ENCODE measurements around the gene CDSN. TPM values are rescaled to one million over a fixed set of nuclear protein-coding genes. Genes with fewer than 3 reads are reported as not detected.

The CDSN gene
- total and polyA plus RNA-seq, 7 experiments from 2014 or later = not detected

DNA sequence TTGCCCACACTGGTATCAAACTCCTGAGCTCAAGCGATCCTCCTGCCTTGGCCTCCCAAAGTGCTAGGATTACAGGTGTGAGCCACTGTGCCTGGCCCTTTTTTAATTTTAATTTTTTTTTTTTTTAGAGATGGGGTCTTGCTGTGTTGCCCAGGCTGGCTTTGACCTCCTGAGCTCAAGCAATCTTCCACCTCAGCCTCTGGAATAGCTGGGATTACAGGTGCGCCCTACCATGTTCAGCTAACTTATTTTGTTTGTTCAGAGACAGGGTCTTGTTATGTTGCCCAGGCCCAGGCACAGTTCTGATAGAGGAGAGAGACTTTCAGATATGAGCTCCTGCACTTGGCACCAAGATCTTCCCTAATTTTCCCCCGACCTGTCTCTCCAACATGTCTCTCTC is 10.5 kb upstream of the CDSN start:
- no peak overlapping the region for H3K27ac ChIP-seq (ENCODE audit: low read depth, low read length)
- no peaks in the 10 kb centered on the region for H3K36me3 ChIP-seq (ENCODE audit: control insufficient read depth in 2 of 3, insufficient read depth in 3 of 3, low read length in 3 of 3)
- ChIA-PET POLR2A (no interaction called here), CTCF (interaction anchor here (1.0 to 6.5 kb wide), 4 partner anchors 14 to 66 kb away, joined by 3 to 30 read pairs (median 4); no protein-coding TSS in a partner anchor)
- DNase-seq (no peak), ATAC-seq (no peak)
- Mint-ChIP-seq H3K9me3 (no peaks in the 10 kb centered on the region), H3K27me3 (peaks cover 0 to 17% (median 5%) of the 10 kb centered on the region in 5 donors), H3K36me3 (no peaks in the 10 kb centered on the region), H3K27ac (peak overlapping the region in 1 of 9 donors; percentile 50), H3K4me1 (peaks cover 4 to 7% (median 6%) of the 10 kb centered on the region in 7 donors), H3K4me3 (no peak overlapping the region)
- no peaks in the 10 kb centered on the region for H3K27me3 ChIP-seq (ENCODE audit: control insufficient read depth in 2 of 2, insufficient read depth in 2 of 2, low read length in 2 of 2)
- intact Hi-C loops (cut with micrococcal nuclease) = no loop called here
- no peaks in the 10 kb centered on the region for H3K4me1 ChIP-seq (ENCODE audit: control insufficient read depth in 2 of 2, insufficient read depth in 2 of 2, low read length in 2 of 2)
- H3K9me3 ChIP-seq (ENCODE audit: control insufficient read depth in 2 of 3, low read length in 3 of 3) = no peaks in the 10 kb centered on the region
- H3K4me3 ChIP-seq (ENCODE audit: low read length) = no peak overlapping the region

DNA sequence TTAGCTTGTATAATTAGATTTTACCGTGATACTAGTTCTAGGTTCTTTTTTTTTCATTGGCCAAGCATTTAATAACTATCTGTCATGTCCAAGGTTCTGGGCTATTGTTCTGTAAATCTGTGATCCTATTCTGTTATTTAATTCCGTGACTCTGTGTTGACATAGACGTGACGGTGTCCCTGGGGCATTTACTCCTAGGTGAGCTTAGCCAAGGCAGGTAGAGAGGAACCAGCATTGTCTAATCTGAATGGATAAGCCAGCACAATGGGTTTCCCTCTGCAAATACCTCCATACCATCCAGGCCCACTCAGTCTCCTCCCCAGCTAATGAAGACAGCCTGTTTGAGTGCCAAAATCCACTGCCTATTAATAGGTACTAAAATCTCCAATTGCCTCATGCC is 8.9 kb upstream of the CDSN start:
- Histone ChIP-seq H3K27me3 (ENCODE audit: control insufficient read depth in 2 of 2, insufficient read depth in 2 of 2, low read length in 2 of 2) (no peaks in the 10 kb centered on the region), H3K27ac (ENCODE audit: low read depth, low read length) (no peak overlapping the region), H3K36me3 (ENCODE audit: control insufficient read depth in 2 of 3, insufficient read depth in 3 of 3, low read length in 3 of 3) (no peaks in the 10 kb centered on the region), H3K4me1 (ENCODE audit: control insufficient read depth in 2 of 2, insufficient read depth in 2 of 2, low read length in 2 of 2) (no peaks in the 10 kb centered on the region), H3K4me3 (ENCODE audit: low read length) (no peak overlapping the region), H3K9me3 (ENCODE audit: control insufficient read depth in 2 of 3, low read length in 3 of 3) (no peaks in the 10 kb centered on the region)
- Mint-ChIP-seq H3K27me3 (peaks cover 0 to 17% (median 5%) of the 10 kb centered on the region in 5 donors), H3K9me3 (no peaks in the 10 kb centered on the region), H3K36me3 (no peaks in the 10 kb centered on the region), H3K27ac (no peak overlapping the region), H3K4me1 (peaks cover 5 to 7% (median 6%) of the 10 kb centered on the region in 7 donors), H3K4me3 (no peak overlapping the region)
- no peak for DNase-seq
- intact Hi-C loops (cut with micrococcal nuclease) = loop anchor here in 1 of 2 donors (2.0 kb wide), 1 partner anchor 42 kb away; no protein-coding TSS in a partner anchor
- POLR2A ChIA-PET = interaction anchor here (0.7 to 0.9 kb wide), 4 partner anchors 9 to 42 kb away, joined by 3 read pairs; partner anchors contain the start of gene CDSN
- CTCF ChIA-PET = interaction anchor here (1.1 to 6.5 kb wide), 3 partner anchors 10 to 42 kb away, joined by 3 to 30 read pairs (median 4); no protein-coding TSS in a partner anchor
- ATAC-seq = no peak

DNA sequence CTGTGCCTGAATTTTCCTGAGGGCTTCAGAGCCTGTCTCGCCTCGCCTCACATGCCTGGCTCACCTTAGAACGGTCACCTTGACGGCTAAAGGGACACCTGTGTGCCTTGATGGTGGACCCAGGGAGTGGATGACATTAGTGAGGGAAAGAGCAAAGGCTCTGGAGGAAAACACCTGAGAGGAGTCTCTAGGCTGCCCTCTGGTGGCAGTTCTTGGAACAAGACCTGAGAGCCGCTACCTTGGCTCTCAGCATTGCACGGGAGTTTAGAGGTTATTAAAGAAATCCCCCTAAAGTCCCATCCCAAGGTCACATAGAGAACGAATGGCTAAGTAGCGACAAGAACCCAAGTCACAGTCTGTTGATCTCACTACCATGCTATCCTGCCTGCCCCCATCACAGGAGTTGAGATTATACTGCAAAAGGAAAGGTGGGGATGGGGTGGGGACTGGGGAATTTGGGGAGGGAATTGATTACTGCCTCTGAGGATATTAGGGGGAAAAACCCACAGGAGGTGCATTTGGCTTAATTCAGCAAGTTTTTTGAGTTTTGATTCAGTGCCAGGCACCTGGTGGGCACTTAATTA is 7.9 kb upstream of the CDSN start:
- intact Hi-C loops (cut with micrococcal nuclease) = loop anchor here (1.0 to 2.0 kb wide), 4 partner anchors 9 to 213 kb away; no protein-coding TSS in a partner anchor
- peak; percentile 29 to 79 (median 55) for DNase-seq
- Mint-ChIP-seq H3K36me3 (no peaks in the 10 kb centered on the region), H3K27me3 (peaks cover 0 to 17% (median 5%) of the 10 kb centered on the region in 5 donors), H3K9me3 (no peaks in the 10 kb centered on the region), H3K4me1 (peaks cover 5 to 8% (median 6%) of the 10 kb centered on the region in 7 donors), H3K27ac (peak overlapping the region in 2 of 9 donors; percentile 0 to 1), H3K4me3 (no peak overlapping the region)
- POLR2A ChIA-PET = interaction anchor here (0.7 to 1.5 kb wide), 2 partner anchors 8 to 34 kb away, joined by 3 to 4 read pairs; partner anchors contain the start of gene CDSN
- Histone ChIP-seq H3K4me3 (ENCODE audit: low read length) (no peak overlapping the region), H3K4me1 (ENCODE audit: control insufficient read depth in 2 of 2, insufficient read depth in 2 of 2, low read length in 2 of 2) (no peaks in the 10 kb centered on the region), H3K9me3 (ENCODE audit: control insufficient read depth in 2 of 3, low read length in 3 of 3) (no peaks in the 10 kb centered on the region), H3K27ac (ENCODE audit: low read depth, low read length) (no peak overlapping the region), H3K27me3 (ENCODE audit: control insufficient read depth in 2 of 2, insufficient read depth in 2 of 2, low read length in 2 of 2) (no peaks in the 10 kb centered on the region), H3K36me3 (ENCODE audit: control insufficient read depth in 2 of 3, insufficient read depth in 3 of 3, low read length in 3 of 3) (no peaks in the 10 kb centered on the region)
- peak; percentile 87 for ATAC-seq
- CTCF ChIA-PET = interaction anchor here (0.7 to 6.5 kb wide), 5 partner anchors 9 to 48 kb away, joined by 3 to 30 read pairs (median 4); no protein-coding TSS in a partner anchor

DNA sequence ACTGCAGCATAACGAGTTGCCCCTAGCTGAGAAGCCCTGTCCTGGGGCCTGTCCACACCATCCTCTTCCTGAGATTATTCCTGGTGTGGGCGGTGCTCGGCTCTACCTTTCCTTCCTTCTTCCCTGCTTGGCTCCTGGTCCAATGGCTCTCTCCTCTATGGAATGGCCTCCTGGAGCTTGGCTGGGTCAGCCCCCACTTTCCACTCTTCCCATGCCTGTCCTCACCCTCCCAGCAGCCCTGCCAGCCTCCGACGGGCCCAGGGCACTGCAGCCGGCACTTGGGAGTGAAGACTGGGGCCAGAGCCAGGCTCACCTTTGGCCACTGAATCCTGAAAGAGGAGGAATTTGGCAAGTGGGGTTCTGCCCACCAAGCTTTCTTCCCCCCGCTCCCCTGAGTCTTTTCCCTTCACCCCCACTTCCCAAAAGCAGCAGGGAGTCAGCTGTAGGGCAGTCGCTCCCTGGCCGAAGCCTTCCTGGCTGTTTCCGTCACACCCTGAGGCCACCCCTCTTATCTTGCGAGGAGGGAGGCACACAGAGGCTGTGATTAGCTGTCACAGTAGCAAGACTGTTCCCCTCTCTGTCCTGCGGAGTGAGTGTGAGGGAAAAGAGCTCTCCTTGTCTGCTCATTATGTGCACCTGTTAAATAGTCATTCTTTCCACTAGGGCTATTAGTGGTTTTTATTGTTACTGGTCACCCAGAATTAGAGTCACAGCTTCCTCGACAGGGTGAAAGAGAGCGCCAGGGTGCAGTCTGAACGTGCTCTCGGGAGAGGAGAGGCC is 6.3 kb upstream of the CDSN start:
- H3K27ac Mint-ChIP-seq = no peak overlapping the region
- intact Hi-C loops (cut with micrococcal nuclease) = no loop called here
- POLR2A ChIA-PET = interaction anchor here (0.6 to 1.5 kb wide), 2 partner anchors 33 to 46 kb away, joined by 3 to 4 read pairs; no protein-coding TSS in a partner anchor

DNA sequence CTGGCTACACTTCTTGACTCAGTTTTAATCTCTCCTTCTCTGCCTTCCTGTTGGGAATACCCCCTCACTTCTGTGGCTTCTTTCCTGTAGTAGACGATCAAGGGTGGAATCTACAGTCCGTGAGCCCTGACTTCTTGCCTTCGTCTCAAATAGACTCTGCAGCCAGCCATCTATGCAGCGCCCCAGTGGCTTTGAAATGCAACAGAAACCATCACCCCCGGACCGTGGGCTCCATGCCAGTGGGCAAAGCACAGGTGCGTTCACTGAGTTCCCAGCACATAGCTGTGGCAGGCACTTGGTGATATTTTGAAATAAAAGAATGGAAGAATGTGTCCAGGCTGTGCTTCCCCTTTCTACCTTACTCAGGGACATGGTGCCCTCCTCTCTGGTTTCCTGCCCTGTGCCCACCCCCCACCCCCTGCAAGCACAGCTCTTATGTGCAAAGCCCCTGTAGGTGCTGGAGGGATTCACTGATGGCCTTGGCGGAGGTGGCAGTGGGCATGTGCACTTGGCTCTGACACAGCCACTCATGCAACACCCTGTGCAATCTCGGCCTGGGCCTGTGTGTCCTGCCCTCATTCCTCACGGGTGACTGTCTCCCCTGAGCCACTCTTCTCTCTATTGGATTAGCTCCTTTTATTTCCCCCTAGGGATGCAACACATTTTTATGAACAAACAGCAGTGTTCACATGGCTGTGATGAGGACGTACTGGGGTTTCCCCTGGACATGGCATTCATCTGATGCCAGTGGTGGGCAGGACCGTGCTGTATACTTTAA is 5.5 kb upstream of the CDSN start:
- ChIA-PET POLR2A (interaction anchor here (0.6 kb wide), 1 partner anchor 45 kb away, joined by 3 read pairs; no protein-coding TSS in a partner anchor), CTCF (interaction anchor here (0.6 to 6.5 kb wide), 12 partner anchors 8 to 485 kb away, joined by 3 to 30 read pairs (median 4); partner anchors contain the start of gene PSORS1C1)
- intact Hi-C loops (cut with micrococcal nuclease) = no loop called here
- H3K9me3 Mint-ChIP-seq = no peaks in the 10 kb centered on the region
- H3K27ac Mint-ChIP-seq = no peak overlapping the region
- no peaks in the 10 kb centered on the region for H3K36me3 Mint-ChIP-seq
- H3K27me3 ChIP-seq (ENCODE audit: control insufficient read depth in 2 of 2, insufficient read depth in 2 of 2, low read length in 2 of 2) = no peaks in the 10 kb centered on the region
- no peak overlapping the region for H3K4me3 Mint-ChIP-seq
- H3K36me3 ChIP-seq (ENCODE audit: control insufficient read depth in 2 of 3, insufficient read depth in 3 of 3, low read length in 3 of 3) = no peaks in the 10 kb centered on the region
- H3K27ac ChIP-seq (ENCODE audit: low read depth, low read length) = no peak overlapping the region
- no peak overlapping the region for H3K4me3 ChIP-seq (ENCODE audit: low read length)
- no peaks in the 10 kb centered on the region for H3K9me3 ChIP-seq (ENCODE audit: control insufficient read depth in 2 of 3, low read length in 3 of 3)
- ATAC-seq (no peak), DNase-seq (no peak)
- no peaks in the 10 kb centered on the region for H3K4me1 ChIP-seq (ENCODE audit: control insufficient read depth in 2 of 2, insufficient read depth in 2 of 2, low read length in 2 of 2)
- peaks cover 0 to 17% (median 5%) of the 10 kb centered on the region in 5 donors for H3K27me3 Mint-ChIP-seq
- peaks cover 5 to 12% (median 6%) of the 10 kb centered on the region in 7 donors for H3K4me1 Mint-ChIP-seq

More for the DNA sequence above, 6.3 kb upstream of the CDSN start:
- Mint-ChIP-seq H3K9me3 (no peaks in the 10 kb centered on the region), H3K36me3 (no peaks in the 10 kb centered on the region), H3K4me1 (peaks cover 5 to 12% (median 6%) of the 10 kb centered on the region in 7 donors), H3K27me3 (peaks cover 0 to 17% (median 5%) of the 10 kb centered on the region in 5 donors), H3K4me3 (no peak overlapping the region)
- no peaks in the 10 kb centered on the region for H3K4me1 ChIP-seq (ENCODE audit: control insufficient read depth in 2 of 2, insufficient read depth in 2 of 2, low read length in 2 of 2)
- no peak for ATAC-seq
- CTCF ChIA-PET = interaction anchor here (0.5 to 6.5 kb wide), 8 partner anchors 10 to 1224 kb away, joined by 3 to 30 read pairs (median 4); partner anchors contain the start of gene PSORS1C1
- no peak overlapping the region for H3K4me3 ChIP-seq (ENCODE audit: low read length)
- H3K36me3 ChIP-seq (ENCODE audit: control insufficient read depth in 2 of 3, insufficient read depth in 3 of 3, low read length in 3 of 3) = no peaks in the 10 kb centered on the region
- DNase-seq = no peak
- no peaks in the 10 kb centered on the region for H3K27me3 ChIP-seq (ENCODE audit: control insufficient read depth in 2 of 2, insufficient read depth in 2 of 2, low read length in 2 of 2)
- H3K27ac ChIP-seq (ENCODE audit: low read depth, low read length) = no peak overlapping the region
- no peaks in the 10 kb centered on the region for H3K9me3 ChIP-seq (ENCODE audit: control insufficient read depth in 2 of 3, low read length in 3 of 3)

DNA sequence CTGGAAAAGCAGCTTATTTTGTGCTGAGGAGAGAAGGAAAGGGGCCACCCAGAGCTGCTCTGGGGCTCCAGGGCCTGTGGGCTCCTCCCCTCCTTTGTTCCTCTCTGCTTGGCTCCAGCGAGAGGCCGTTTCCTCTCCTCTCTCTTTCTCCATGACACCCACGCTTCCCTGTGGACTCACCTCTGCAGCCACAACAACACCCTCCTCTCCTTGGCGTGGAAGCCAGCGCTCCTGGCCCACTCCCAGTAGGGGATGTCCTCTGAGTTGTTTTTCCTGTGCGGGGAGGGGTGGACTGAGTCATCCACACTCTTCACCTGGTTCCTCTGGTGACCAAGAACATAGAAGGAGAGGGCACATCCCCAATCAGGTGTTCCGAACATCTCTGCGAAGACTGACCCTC is 4.9 kb upstream of the CDSN start:
- intact Hi-C loops (cut with micrococcal nuclease) = no loop called here
- Mint-ChIP-seq H3K9me3 (no peaks in the 10 kb centered on the region), H3K27me3 (peaks cover 0 to 17% (median 5%) of the 10 kb centered on the region in 5 donors), H3K4me1 (peaks cover 5 to 12% (median 6%) of the 10 kb centered on the region in 7 donors), H3K4me3 (no peak overlapping the region), H3K27ac (no peak overlapping the region), H3K36me3 (no peaks in the 10 kb centered on the region)
- Histone ChIP-seq H3K27ac (ENCODE audit: low read depth, low read length) (no peak overlapping the region), H3K36me3 (ENCODE audit: control insufficient read depth in 2 of 3, insufficient read depth in 3 of 3, low read length in 3 of 3) (no peaks in the 10 kb centered on the region), H3K4me1 (ENCODE audit: control insufficient read depth in 2 of 2, insufficient read depth in 2 of 2, low read length in 2 of 2) (no peaks in the 10 kb centered on the region), H3K9me3 (ENCODE audit: control insufficient read depth in 2 of 3, low read length in 3 of 3) (no peaks in the 10 kb centered on the region), H3K27me3 (ENCODE audit: control insufficient read depth in 2 of 2, insufficient read depth in 2 of 2, low read length in 2 of 2) (no peaks in the 10 kb centered on the region), H3K4me3 (ENCODE audit: low read length) (no peak overlapping the region)
- no peak for DNase-seq
- ChIA-PET POLR2A (no interaction called here), CTCF (interaction anchor here (0.9 to 1.4 kb wide), 3 partner anchors 9 to 245 kb away, joined by 3 to 4 read pairs (median 3); no protein-coding TSS in a partner anchor)
- ATAC-seq = no peak
